Choroid plexus epithelial cell (primary cell): ENCODE measurements around the gene RETREG1.

ENCODE experiments used
- DNase-seq: peaks from one replicate; pipeline ENCODE4 v3.0.0-alpha.2; 2010; ENCODE audit warnings: low read depth
- H3K4me3 ChIP-seq: 2 replicates; pipeline ENCODE4 v1.5.1; 2011; ENCODE audit warnings: low read depth, mild to moderate bottlenecking, control low read depth, low read length, moderate library complexity
- TF ChIP-seq, protein P1 (sequence below): conservative IDR thresholded peaks from 2 replicates; pipeline ENCODE4 v1.5.1; 2011; ENCODE audit warnings: low read depth, mild to moderate bottlenecking, control low read depth, inconsistent platforms, low read length, moderate library complexity

RETREG1 gene

GRCh38 chr5:16519435-16519834 is 97.4 kb downstream of the RETREG1 start:
- TF ChIP-seq, protein P1, sequence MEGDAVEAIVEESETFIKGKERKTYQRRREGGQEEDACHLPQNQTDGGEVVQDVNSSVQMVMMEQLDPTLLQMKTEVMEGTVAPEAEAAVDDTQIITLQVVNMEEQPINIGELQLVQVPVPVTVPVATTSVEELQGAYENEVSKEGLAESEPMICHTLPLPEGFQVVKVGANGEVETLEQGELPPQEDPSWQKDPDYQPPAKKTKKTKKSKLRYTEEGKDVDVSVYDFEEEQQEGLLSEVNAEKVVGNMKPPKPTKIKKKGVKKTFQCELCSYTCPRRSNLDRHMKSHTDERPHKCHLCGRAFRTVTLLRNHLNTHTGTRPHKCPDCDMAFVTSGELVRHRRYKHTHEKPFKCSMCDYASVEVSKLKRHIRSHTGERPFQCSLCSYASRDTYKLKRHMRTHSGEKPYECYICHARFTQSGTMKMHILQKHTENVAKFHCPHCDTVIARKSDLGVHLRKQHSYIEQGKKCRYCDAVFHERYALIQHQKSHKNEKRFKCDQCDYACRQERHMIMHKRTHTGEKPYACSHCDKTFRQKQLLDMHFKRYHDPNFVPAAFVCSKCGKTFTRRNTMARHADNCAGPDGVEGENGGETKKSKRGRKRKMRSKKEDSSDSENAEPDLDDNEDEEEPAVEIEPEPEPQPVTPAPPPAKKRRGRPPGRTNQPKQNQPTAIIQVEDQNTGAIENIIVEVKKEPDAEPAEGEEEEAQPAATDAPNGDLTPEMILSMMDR: no peak
- H3K4me3 ChIP-seq: no peak overlapping the region
- no peak for DNase-seq

GRCh38 chr5:16518606-16519005 is 98.2 kb downstream of the RETREG1 start:
- no peak for DNase-seq
- no peak overlapping the region for H3K4me3 ChIP-seq
- TF ChIP-seq, protein P1: no peak

GRCh38 chr5:16515532-16515931 is 101.3 kb downstream of the RETREG1 start:
- no peak for DNase-seq
- no peak overlapping the region for H3K4me3 ChIP-seq
- TF ChIP-seq, protein P1: no peak

GRCh38 chr5:16510098-16510497 is 106.7 kb downstream of the RETREG1 start:
- DNase-seq: no peak

GRCh38 chr5:16508730-16509531 is 107.9 kb downstream of the RETREG1 start:
- TF ChIP-seq, protein P1: no peak
- no peak overlapping the region for H3K4me3 ChIP-seq
- DNase-seq: no peak

More at GRCh38 chr5:16510098-16510497, 106.7 kb downstream of the RETREG1 start:
- TF ChIP-seq, protein P1: no peak
- no peak overlapping the region for H3K4me3 ChIP-seq

- no peak for DNase-seq
- TF ChIP-seq, protein P1: no peak
- H3K4me3 ChIP-seq: no peak overlapping the region
Measured at GRCh38 chr5:16507716-16508115, 109.1 kb downstream of the RETREG1 start.

- TF ChIP-seq, protein P1: no peak
- no peak for DNase-seq
- no peak overlapping the region for H3K4me3 ChIP-seq
Measured at GRCh38 chr5:16505904-16506303, 110.9 kb downstream of the RETREG1 start.
